ENCODE data around the gene PARD3. TPM values are rescaled to one million over a fixed set of nuclear protein-coding genes. Genes with fewer than 3 reads are reported as not detected.

PARD3 gene
- total RNA-seq, 1 donor from 2014 or later: 26.0 TPM

DNA sequence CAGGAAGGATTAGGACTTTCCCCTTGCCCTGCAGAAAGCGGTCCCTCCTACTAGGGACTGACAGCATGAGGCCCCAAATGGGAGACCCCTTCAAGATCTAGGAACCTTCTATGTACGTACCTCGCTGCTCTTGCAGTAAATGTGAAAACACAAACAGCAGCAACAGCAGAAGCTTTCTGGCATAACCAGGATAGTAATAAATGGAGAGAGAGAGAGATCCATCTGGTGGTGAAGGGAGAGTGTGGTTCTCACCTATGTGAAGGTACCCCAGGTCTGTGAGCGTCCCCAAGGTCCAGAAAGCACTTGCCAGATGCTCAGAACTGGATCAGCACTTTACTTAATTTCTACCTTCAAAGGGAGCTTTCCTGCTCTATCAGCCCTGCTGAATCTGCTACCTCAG is 592.7 kb downstream of the PARD3 start:
- no peak overlapping the region for H3K4me3 Mint-ChIP-seq (ENCODE audit: unreplicated experiment)
- H3K27me3 Mint-ChIP-seq (ENCODE audit: low read depth): no peaks in the 10 kb centered on the region
- H3K4me1 Mint-ChIP-seq (ENCODE audit: low read depth): no peaks in the 10 kb centered on the region
- TF ChIP-seq, protein P1, sequence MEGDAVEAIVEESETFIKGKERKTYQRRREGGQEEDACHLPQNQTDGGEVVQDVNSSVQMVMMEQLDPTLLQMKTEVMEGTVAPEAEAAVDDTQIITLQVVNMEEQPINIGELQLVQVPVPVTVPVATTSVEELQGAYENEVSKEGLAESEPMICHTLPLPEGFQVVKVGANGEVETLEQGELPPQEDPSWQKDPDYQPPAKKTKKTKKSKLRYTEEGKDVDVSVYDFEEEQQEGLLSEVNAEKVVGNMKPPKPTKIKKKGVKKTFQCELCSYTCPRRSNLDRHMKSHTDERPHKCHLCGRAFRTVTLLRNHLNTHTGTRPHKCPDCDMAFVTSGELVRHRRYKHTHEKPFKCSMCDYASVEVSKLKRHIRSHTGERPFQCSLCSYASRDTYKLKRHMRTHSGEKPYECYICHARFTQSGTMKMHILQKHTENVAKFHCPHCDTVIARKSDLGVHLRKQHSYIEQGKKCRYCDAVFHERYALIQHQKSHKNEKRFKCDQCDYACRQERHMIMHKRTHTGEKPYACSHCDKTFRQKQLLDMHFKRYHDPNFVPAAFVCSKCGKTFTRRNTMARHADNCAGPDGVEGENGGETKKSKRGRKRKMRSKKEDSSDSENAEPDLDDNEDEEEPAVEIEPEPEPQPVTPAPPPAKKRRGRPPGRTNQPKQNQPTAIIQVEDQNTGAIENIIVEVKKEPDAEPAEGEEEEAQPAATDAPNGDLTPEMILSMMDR (IDR thresholded peaks at IDR 0.05): peak; percentile 25
- no peak overlapping the region for H3K27ac Mint-ChIP-seq (ENCODE audit: unreplicated experiment)
- H3K9me3 Mint-ChIP-seq (ENCODE audit: low read depth): peaks cover 7% of the 10 kb centered on the region
- peaks cover 7% of the 10 kb centered on the region for H3K36me3 Mint-ChIP-seq (ENCODE audit: low read depth)
- DNase-seq (ENCODE audit: low spot score): no peak

DNA sequence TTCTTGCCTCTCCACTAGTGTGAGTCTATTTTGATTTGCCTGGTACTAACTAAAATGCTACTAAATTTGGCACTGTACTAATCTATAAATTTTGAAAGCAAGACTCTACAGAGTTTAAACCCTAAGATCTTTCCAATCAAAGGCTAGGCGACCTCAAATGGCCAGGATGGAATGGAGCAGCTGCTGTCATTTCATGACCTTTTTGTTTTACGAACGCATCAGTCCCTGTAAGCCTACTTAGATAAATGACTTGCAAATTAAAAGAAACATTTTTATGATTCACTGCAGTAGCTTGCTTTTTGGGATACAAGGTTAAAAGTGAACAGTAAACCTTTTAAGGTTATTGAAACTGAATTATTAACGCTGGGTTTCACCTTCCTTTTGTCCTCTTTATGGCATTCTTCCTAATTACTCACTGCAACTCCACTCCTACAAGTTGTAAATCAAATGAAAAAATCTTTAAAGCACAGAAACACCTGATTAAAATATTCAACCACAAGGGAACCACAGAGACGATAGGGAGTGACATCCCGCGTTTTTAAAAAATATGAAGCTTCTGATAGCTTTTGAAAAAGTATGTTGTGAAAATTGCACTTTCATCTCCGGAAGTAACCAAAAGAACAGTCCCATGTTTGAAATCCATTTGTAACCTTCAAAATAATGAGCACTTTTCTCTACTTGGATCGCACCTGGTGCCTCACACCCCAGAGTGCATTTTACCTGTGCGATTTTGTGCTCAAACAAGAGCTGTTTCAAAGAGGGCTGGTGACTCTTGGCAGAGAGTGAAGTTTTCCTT is 595.1 kb downstream of the PARD3 start:
- H3K36me3 Mint-ChIP-seq (ENCODE audit: low read depth): peaks cover under 1% of the 10 kb centered on the region
- no peaks in the 10 kb centered on the region for H3K27me3 Mint-ChIP-seq (ENCODE audit: low read depth)
- no peak overlapping the region for H3K27ac Mint-ChIP-seq (ENCODE audit: unreplicated experiment)
- H3K9me3 Mint-ChIP-seq (ENCODE audit: low read depth): no peaks in the 10 kb centered on the region
- no peak overlapping the region for H3K4me3 Mint-ChIP-seq (ENCODE audit: unreplicated experiment)
- DNase-seq (ENCODE audit: low spot score): no peak
- peaks cover 14% of the 10 kb centered on the region for H3K4me1 Mint-ChIP-seq (ENCODE audit: low read depth)
- TF ChIP-seq, protein P1 (IDR thresholded peaks at IDR 0.05): no peak

DNA sequence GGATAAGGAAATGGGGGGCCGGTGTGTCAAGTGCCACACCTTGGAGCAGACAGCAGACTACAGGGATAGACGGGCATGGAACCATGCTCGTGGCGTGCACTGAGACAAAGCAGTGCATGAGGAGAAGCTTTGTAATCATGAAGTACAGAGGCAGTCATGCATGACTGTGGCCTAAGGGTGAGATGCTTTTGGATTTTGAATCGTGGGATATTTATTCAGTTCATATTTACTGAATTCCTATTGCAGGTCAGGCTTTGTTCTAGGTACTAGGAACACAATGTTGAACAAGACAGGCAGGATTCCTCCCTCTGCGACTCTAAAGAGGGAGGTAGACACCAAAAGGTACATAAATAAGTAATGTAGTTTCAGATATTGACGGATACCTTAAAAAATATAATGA is 597.6 kb downstream of the PARD3 start:
- H3K27ac Mint-ChIP-seq (ENCODE audit: unreplicated experiment): no peak overlapping the region
- no peaks in the 10 kb centered on the region for H3K9me3 Mint-ChIP-seq (ENCODE audit: low read depth)
- peaks cover 2% of the 10 kb centered on the region for H3K36me3 Mint-ChIP-seq (ENCODE audit: low read depth)
- H3K4me1 Mint-ChIP-seq (ENCODE audit: low read depth): peaks cover 14% of the 10 kb centered on the region
- no peak for DNase-seq (ENCODE audit: low spot score)
- TF ChIP-seq, protein P1 (IDR thresholded peaks at IDR 0.05): no peak
- no peak overlapping the region for H3K4me3 Mint-ChIP-seq (ENCODE audit: unreplicated experiment)
- H3K27me3 Mint-ChIP-seq (ENCODE audit: low read depth): no peaks in the 10 kb centered on the region

- Mint-ChIP-seq H3K27ac (ENCODE audit: unreplicated experiment) (peak overlapping the region; percentile 14), H3K4me1 (ENCODE audit: low read depth) (peaks cover 14% of the 10 kb centered on the region), H3K4me3 (ENCODE audit: unreplicated experiment) (no peak overlapping the region), H3K27me3 (ENCODE audit: low read depth) (no peaks in the 10 kb centered on the region), H3K9me3 (ENCODE audit: low read depth) (no peaks in the 10 kb centered on the region), H3K36me3 (ENCODE audit: low read depth) (peaks cover 2% of the 10 kb centered on the region)
- no peak for DNase-seq (ENCODE audit: low spot score)
- TF ChIP-seq, protein P1 (IDR thresholded peaks at IDR 0.05): no peak
Measured at GRCh38 chr10:34216348-34216945, 598.6 kb downstream of the PARD3 start.

- no peaks in the 10 kb centered on the region for H3K9me3 Mint-ChIP-seq (ENCODE audit: low read depth)
- TF ChIP-seq, protein P1 (IDR thresholded peaks at IDR 0.05): no peak
- H3K27ac Mint-ChIP-seq (ENCODE audit: unreplicated experiment): no peak overlapping the region
- H3K36me3 Mint-ChIP-seq (ENCODE audit: low read depth): peaks cover 5% of the 10 kb centered on the region
- no peak for DNase-seq (ENCODE audit: low spot score)
- peaks cover 14% of the 10 kb centered on the region for H3K4me1 Mint-ChIP-seq (ENCODE audit: low read depth)
- H3K27me3 Mint-ChIP-seq (ENCODE audit: low read depth): no peaks in the 10 kb centered on the region
- no peak overlapping the region for H3K4me3 Mint-ChIP-seq (ENCODE audit: unreplicated experiment)
Measured at GRCh38 chr10:34213805-34214197, 601.3 kb downstream of the PARD3 start.

All from chondrocyte (in vitro differentiated cells).